ENCODE results near the gene NFKB1.
"Not testable (repeated sequence)": the region's sequence is repeated elsewhere in the genome, so short reads cannot be mapped to it uniquely, and the experiment has no call there.

Gene NFKB1

GRCh38 chr4:102566426-102566825 lies 65.3 kb downstream of the NFKB1 start:
- no peak for DNase-seq

GRCh38 chr4:102567427-102567826 lies 66.3 kb downstream of the NFKB1 start:
- no peak for DNase-seq

- no peak for DNase-seq
Observed at GRCh38 chr4:102569200-102569599, 68.0 kb downstream of the NFKB1 start.

- not testable (repeated sequence) for DNase-seq
Observed at GRCh38 chr4:102570211-102570610, 69.1 kb downstream of the NFKB1 start.

- DNase-seq: no peak
Observed at GRCh38 chr4:102572452-102572851, 71.3 kb downstream of the NFKB1 start.

GRCh38 chr4:102574317-102574716 lies 73.2 kb downstream of the NFKB1 start:
- no peak for DNase-seq

GRCh38 chr4:102575369-102576129 lies 74.4 kb downstream of the NFKB1 start:
- DNase-seq: no peak

GRCh38 chr4:102578270-102578669 lies 77.1 kb downstream of the NFKB1 start:
- no peak for DNase-seq

GRCh38 chr4:102578819-102579218 lies 77.7 kb downstream of the NFKB1 start:
- DNase-seq: peak in 3 of 14 donors; percentile 2 to 8 (median 8)

GRCh38 chr4:102579794-102580462 lies 78.8 kb downstream of the NFKB1 start:
- DNase-seq: no peak

GRCh38 chr4:102580463-102580842 lies 79.3 kb downstream of the NFKB1 start:
- no peak for DNase-seq

- no peak for DNase-seq
Observed at GRCh38 chr4:102584091-102584490, 82.9 kb downstream of the NFKB1 start.

- DNase-seq: no peak
Observed at GRCh38 chr4:102585329-102585728, 84.2 kb downstream of the NFKB1 start.

- no peak for DNase-seq
Observed at GRCh38 chr4:102586002-102586643, 85.0 kb downstream of the NFKB1 start.

- DNase-seq: no peak
Observed at GRCh38 chr4:102586644-102587021, 85.5 kb downstream of the NFKB1 start.

GRCh38 chr4:102589743-102590142 lies 88.6 kb downstream of the NFKB1 start:
- DNase-seq: no peak

GRCh38 chr4:102592256-102592655 lies 91.1 kb downstream of the NFKB1 start:
- DNase-seq: no peak

GRCh38 chr4:102593147-102593546 lies 92.0 kb downstream of the NFKB1 start:
- no peak for DNase-seq

- no peak for DNase-seq
Observed at GRCh38 chr4:102594000-102594399, 92.8 kb downstream of the NFKB1 start.

- DNase-seq: no peak
Observed at GRCh38 chr4:102596532-102596931, 95.4 kb downstream of the NFKB1 start.

- DNase-seq: no peak
Observed at GRCh38 chr4:102598086-102598761, 97.1 kb downstream of the NFKB1 start.

GRCh38 chr4:102598762-102599374 lies 97.7 kb downstream of the NFKB1 start:
- DNase-seq: no peak

GRCh38 chr4:102599455-102599854 lies 98.3 kb downstream of the NFKB1 start:
- no peak for DNase-seq
